HG03175 (cell line): ENCODE measurements around the gene HDAC4.
"Not testable (repeated sequence)": the region's sequence is repeated elsewhere in the genome, so short reads cannot be mapped to it uniquely, and the experiment has no call there.

ENCODE experiments used
- ATAC-seq: cut with Tn5 transposase; IDR thresholded peaks from one replicate; pipeline ENCODE4 v1.9.1; 2021; ENCODE audit warnings: mild to moderate bottlenecking, moderate library complexity; ENCODE audit not compliant: unreplicated experiment

The HDAC4 gene

DNA sequence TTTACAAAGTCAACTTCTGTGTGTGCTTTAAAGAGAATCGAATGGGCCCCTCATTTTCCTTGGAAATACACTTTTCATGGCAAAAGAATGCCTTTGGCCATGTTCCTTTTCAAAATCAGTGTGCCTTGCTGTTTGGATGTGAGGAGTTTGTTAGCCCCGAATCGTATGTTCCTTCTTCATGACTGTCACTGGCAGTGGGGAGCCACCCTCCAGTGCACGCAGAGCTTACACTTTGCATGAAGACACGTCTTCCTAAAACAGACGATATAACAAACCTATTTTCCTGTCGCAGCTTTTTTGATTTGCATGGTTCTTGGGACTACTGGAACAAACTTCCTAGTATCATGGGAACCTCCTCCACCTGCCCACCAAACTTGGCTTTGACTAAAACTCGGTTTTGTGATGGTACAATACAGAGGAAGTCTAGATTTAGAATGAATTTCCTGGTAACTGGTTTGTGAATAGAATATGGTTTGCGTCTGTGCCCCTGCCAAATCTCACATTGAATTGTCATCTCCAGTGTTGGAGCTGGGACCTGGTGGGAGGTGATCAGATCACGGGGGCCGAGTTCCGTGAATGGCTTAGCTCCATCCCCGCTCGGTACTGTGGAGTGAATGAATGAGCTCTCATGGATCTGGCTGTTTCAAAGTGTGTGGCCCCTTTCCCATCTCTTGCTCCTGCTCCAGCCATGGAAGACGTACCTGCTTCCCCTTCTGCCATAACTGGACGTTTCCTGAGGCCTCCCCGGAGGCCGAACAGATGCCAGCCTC lies 358.1 kb downstream of the HDAC4 start:
- ATAC-seq, result no peak

DNA sequence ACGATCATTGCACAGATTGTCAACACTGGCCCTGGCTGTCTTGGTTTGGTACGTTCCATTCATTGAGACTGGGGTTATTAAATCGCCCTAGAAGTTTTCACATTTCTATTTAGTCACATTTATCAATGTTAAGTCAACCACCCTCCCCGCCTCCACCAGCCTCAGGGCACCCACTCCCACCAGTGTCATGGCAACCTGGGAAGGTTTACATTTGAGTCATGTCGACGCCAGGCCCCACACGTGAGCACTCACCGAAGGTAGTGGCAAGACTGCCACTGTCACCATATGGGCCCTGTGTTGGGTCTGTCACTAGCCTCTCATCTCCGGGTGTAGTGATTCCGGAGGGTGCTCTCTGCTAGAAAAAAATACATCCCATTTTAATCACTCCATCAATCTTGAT lies 358.8 kb downstream of the HDAC4 start:
- no peak for ATAC-seq

DNA sequence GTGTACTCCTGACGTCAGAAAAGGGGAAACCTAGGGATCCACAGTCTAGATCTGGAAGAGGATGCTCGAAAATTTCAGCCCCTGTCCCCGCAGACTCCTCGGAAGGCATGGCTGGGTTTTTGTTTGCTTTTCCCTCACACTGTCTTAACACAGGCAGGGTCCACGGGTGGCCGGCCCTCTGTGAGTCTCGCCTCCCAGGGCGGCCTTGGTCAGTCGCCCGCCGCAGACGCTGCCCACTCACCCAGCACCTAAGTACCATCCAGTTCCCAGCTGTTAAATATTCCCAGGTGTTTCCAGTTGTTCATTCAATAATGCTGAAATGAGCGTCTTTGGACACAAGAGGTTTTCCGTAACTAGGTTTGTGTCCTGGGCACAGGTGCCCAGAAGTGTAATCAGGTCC lies 359.8 kb downstream of the HDAC4 start:
- ATAC-seq, result no peak

DNA sequence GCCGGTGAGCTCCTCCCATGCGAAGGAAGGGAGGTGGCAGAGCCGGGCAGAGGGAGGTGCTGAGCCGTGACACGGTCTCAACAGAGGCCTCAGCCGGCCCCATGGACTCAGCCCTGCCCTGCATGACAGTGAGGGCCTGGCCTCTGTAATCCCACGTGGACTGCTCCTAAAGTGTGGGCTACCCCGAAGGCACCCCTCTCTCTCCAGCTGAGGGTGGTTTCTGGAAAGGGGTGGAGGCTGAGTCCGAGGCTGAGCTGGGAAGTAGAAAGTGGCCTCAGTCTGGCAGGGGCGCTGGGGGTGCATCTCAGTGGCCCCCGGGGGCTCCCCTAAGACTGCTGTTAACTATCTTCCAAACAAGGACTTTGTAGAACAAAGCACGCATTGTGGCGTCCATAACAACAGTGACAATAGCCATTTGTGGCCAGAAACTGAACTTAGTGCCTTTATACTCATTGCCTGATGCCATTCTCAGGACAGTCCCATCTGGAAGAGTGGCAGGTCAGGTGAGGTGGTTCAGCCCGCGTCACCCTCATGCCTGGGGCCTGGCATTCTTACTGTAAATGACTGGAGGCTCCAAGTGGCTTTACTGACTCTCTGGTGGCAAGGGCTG lies 360.6 kb downstream of the HDAC4 start:
- no peak for ATAC-seq

DNA sequence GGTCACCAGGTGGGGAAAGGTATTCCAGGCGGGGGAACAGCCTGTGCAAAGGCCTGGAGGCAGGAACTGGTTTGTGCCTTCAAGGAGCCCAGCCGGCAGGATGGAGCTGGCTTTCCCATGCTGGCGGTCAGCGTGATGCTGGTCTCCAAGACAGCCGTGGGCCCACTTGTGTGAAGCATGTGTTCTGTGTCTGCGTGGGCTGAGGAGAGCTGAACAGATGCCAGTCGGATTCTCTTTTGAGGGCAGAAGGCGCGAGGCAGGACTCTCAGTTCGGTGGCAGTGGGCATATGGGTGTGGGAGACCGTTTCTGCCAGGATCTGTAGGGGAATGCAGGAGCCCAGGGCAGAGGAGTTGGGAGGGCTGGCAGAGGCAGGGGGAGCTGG lies 361.4 kb downstream of the HDAC4 start:
- no peak for ATAC-seq

DNA sequence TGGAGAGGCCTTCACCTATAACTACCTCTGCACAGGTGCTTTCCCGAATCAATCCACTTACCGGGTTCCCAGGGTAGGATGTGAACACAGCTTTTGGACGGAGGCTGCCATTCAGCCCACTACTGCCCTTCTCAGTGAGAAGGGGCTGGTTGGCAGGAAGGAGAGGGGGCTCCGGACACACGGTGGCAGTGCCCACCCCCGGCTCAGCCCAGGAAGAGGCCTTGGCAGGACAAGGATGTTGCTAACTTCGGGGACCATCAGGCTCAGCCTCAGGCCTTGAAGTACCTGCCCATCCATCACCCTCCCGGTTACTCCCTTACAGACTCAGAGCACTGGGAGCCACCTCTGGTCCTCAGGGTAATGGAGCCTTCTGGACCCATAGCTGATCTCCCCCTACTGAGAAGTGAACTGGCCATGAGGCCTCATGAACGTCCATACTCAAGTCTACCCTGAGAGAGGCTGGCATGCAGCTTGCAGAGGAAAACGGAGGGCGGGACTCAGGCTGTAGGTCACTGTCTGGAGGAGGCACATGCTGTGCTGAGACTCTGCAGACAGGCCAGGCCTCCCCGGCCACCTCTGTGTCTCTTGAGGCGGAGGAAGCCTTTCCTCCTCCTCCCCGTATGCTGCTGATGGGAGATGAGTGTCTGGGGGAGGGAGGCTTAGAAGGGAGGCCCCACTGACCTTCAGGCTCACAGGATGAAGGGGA lies 361.9 kb downstream of the HDAC4 start:
- ATAC-seq, result no peak

DNA sequence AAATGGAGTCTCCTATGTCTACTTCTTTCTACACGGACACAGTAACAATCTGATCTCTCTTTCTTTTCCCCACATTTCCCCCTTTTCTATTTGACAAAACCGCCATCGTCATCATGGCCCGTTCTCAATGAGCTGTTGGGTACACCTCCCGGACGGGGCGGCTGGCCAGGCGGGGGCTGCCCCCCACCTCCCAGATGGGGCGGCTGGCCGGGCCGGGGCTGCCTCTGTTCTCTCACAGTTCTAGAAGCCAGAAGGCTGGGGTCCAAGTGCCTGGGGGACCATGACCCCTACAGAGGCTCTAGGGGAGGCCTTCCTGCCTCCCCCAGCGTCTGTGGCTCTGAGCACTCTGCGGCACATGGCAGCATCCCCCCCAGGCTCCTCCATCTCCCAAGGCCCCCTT lies 362.5 kb downstream of the HDAC4 start:
- ATAC-seq, result not testable (repeated sequence)

DNA sequence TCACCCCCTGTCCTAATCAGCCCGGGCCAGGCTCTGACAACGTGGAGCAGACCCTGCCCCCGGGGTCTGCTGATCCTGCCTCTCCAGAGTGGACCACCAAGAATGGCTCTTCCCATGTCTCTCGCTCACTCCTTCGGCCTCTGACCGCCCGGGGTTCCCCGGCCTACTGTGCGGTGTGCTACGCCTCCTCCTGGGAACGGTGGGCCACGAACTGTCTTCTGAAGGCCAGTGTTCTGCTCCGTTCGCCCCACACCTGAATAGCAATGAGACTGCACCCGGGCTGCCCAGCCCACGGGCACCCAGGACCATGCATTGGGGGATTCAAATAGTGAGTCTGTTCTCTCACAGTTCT lies 363.3 kb downstream of the HDAC4 start:
- ATAC-seq, result no peak

DNA sequence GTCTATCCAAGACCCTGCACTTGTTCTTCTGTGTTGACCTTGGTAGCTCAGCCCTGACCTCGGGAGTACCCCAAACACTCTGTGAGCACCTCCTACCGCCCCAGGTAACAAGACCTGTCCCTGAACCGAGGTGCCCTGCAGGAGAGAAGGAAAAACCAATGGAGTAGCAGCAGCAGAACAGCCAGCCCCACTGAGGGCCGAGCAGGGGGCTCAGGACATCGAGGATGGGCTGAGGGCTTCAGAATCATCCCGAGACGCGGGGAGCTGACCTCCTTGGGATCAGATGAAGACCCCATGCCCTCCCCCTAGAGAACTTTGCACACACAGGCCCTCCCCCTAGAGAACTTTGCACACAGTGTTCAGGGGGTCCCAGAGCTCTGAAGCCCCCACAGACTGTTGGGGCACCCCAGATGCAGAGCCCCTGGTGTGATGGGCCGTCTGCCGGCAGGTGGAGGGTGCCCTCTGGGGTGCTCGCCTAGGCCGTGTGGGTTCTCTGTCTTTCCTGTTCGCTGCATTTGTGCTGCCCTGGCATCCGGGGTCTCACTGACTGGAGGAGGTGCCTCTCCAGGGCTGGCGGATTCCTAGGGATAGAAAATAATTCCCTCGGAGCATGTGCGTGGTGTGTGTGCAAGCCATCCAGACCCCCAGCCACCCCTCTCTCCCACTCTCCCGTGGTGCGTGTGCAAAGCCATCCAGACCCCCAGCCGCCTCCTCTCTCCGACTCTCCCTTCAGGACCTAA lies 363.8 kb downstream of the HDAC4 start:
- no peak for ATAC-seq

DNA sequence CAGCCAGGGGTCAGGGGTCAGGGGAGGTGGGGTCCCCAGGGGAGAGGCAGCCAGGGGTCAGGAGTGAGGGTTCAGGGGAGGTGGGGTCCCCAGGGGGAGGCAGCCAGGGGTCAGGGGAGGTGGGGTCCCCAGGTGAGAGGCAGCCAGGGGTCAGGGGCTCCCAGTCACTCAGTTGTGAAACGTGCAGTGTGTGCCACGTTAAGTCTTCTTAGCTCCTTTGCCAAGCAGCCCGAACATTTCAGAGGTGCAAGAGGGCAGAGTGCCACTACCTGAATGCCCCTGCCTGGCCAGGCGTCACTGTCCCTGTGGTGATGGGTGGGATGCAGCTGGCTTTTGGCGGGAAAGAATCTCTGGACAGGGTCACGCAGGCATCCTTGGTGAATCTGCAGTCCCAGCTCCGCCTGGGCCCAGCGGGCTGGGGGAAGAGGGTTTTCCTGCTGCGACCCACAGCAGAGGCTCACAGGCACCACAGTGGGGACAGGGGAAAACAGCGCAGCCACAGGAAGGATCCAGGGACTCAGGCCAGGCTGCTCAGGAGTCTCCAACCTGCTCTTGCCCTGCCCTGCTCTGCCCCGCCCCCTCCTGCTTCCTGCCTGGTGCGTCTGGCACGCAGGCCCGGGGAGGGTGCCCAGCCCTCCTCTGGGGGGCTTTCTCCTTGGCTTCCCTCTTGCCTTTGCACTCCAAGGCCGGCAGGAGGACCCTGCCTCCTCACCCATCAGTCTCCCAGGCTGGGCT lies 364.7 kb downstream of the HDAC4 start:
- ATAC-seq, result no peak

DNA sequence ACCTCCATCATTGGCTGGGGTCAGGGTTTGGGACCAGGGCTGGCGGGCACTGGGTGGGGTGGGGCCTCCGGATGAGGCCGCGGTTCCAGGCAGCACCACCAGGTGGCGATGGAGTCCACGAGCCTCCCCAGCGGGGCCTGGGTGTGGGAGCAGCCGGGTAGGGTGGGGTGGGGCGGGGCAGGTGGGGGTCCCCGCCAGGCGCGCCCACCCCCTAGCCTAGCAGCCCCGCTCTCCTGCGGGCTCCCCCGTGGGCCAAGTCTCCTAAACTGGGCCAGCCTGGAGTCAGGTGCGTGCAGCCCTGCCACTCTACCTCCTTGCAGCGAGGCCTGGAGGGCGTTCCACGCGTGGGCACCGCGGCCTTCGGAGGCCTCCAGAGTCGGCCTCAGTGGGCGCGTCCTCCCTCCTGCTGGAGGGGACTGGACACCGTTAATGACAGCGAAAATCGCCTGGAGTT lies 365.4 kb downstream of the HDAC4 start:
- ATAC-seq, result no peak

DNA sequence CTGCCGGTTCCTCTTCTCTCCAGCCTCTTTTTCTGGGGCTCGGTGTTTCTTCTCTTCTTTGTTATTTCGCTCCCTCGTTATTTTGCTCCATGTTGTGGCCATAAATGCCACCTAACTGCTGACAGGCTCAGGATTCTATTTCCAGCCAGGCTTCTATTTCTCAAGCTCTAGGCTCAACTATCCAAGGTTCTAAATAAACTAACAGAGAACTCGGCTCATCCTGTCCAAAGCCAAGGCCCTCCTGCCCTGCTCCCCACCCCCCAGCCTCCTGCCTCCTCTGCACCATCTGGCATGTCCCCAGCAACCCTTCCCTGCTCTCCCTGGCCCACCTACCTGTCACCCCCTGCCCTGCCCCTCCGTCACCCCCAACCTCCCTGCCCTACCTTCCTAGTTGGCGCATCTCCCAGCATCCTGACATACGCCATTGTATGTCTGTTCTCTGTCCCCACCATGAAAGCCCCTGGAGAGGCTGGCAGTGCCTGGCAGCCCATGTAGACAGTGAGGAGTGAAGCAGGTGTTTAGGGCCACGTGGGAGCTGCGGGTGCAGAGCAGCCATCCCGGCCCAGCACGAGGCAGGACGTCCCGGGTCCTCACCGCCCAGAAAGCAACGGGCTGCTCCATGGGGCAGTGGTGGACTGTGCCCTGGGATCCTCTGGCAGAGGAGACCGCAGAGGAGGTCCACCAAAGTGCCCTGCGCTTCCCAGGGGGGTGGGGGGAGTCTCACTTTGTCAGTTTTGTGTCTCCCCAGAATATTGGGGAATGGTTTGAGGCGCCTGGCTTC lies 366.1 kb downstream of the HDAC4 start:
- no peak for ATAC-seq

DNA sequence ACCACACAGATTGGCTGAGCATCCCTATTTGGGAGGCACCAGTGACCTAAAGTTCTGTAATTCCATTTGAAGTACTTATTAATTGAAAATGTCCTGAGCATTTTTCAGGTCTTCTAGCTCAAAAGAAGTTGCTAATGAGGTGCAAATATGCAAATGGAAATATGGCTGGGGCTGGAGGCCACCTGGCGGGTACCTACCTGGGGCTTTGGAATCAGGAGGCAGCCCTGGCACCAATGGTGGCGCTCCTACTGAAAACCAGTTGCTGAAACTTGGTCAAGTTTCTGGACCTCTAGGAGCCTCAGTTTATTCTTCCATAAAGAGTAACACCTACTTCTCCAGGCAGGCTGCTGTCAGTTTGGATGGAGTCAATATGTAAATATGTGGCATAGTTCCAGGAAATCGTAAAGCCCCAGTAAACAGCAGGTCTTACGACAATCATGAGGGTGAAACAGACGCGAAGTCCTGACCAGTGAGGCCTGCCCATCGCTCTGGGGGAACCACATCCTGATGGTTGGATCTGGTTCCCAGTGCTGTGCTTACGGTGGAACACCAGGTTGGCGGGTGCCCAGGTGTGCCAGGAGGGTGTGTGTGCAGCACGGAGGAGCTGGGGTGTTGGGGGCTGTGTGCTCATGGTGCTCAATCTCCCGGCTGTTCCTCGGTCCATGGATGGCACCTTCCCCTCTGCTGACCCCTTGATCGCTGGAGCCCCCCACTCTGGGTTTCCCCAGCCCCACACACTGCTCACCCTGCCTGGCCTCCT lies 366.8 kb downstream of the HDAC4 start:
- ATAC-seq, result no peak

DNA sequence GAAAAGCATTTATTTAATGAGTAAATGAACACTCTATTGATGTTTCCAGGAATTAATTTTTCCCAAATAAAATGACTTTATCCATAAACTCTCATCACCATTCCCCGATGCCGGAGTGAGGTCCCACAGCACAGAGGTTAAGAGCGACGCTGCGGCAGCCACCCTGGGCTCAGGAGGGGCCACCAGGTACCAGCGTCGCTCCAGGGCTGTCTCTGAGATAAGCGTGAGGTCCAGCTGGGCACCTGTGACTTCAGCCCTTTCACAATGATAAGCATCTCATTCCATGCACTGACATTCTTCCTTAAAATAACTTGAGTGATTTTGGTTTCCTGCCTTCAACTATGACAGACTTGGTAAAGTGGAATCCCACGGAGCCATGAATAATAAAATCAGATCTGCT lies 370.9 kb downstream of the HDAC4 start:
- ATAC-seq, result no peak

DNA sequence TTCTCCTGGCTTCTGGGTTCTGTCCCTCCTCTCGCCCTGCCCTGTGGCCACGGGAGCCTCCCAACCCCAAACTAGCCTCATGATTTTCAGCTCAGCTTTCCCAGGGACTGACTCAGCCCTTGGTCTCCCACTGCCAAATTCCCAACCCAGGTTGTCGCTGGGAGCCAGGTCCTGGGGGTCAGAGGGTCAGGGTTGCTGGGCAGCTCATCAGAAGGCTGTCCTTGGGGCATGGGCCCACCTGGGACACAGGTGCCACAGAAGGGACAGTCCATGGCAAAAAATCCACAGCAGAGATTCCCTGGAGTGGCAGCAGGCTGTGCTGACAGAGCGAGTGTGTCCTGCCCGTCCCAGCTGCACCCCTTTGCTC lies 372.6 kb downstream of the HDAC4 start:
- no peak for ATAC-seq

DNA sequence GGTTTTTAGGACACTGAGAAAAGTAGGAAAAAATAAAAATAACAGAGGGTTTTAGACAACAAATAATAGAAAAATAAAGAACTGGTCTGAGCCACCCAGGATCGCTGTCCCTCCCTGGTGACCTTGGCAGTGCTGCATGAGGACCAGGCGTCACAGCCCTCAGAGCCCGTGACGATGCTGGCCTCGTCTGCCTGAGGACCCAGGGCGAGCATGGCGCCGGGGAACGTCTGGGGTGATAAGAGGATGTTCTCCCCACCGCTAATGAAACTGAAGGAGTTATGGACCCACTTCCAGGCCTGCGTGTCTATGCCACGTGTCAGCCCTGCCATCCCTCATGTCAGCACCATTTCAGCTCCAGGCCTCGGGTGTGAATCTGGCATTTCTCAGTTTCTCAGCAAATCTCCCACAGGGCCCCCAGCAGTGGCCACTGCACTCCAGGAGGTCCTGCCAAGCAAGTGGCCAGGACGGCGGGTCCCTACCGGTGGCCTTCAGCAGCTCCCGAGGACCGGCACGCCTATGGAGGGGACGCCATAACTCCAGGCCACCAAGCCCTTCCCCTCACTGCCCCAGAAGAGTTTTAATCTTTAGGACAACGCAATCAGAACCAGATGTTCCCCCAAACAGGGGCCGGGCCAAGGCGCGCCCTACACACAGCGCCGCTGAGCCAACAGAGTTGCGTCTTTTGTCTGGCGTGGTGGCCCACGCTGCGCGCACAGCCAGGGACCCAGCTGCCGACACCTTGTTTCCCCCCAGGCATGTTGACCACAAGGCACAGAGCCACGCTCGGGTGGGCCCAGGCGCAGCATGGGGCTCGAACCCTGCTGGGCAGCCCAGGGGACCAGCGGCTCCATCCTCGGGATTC lies 373.2 kb downstream of the HDAC4 start:
- no peak for ATAC-seq

DNA sequence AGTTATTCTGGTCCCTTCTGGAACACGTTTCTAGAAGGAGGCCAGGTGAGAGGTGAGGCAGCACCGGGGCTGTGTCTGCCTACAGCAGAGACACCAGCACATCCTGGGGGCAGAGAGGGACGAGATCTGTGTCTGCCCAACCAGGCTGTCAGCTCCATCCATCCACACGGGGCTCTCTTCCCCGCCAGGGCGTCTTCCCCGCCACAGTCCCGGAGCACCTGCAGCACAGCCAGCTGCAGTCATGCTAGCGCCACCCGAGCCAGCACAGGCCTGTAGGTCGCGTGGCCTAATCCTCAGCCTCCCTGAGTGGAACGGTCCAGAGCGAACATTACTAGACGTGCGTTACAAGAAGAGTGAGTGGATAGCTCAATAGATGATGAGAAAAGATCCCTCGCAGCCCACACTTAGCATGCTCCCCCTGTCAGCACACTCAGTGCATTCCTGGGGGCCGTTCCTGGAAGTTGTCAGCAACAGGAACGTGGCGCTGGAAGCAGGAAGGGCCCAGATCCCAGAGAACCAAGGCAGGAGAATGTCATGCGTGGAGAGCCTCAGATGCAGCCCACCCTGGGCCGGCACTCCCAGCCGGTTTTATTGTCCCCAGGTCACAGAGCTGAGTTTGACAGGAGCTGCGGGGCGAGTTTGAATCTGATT lies 374.0 kb downstream of the HDAC4 start:
- ATAC-seq, result no peak

DNA sequence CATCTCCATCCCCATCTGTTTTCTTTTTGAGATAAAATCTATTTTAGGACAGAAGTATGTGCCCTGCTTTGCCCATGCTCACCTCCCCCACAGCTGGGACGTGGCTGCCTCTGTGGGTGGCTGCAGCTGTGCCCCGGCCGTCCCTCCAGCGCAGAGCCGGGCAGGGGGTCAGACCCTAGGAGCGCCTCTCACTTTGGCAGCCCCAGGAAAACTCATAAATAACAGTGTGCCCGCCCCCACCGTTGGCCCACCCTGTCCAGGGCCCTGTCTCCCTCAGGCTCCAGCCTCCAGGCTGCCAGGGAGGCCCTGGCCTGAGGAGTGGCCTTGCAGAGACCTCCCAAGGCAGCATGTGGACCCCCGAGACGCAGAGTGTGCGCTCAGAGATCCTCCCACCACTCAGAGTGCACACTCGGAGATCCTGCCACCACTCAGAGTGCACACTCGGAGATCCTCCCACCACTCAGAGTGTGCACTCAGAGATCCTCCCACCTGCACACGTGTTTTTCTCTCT lies 374.8 kb downstream of the HDAC4 start:
- no peak for ATAC-seq
